ENCODE measurements around the gene MPZL1. TPM values are rescaled to one million over a fixed set of nuclear protein-coding genes. Genes with fewer than 3 reads are reported as not detected.

MPZL1 gene
- total RNA-seq, 1 experiment from 2014 or later: 52.9 TPM

- ChIA-PET POLR2A (no interaction called here), RAD21 (ENCODE audit: low non-redundant PET in 1 of 2, low total read pairs in 2 of 2, uncharacterized antibody in 2 of 2, unreplicated experiment in 2 of 2) (no interaction called here), CTCF (no interaction called here)
- Histone ChIP-seq H3K4me1 (ENCODE audit: control insufficient read depth in 1 of 2, insufficient read depth in 2 of 2, low read length in 2 of 2) (no peaks in the 10 kb centered on the region), H3K27me3 (ENCODE audit: insufficient read depth, low read length) (peaks cover 12% of the 10 kb centered on the region; the same call in 1 of the 2 replicates), H3K4me3 (replicated peaks in 1 of 2; ENCODE audit: low read depth in 1 of 2, low read length in 2 of 2) (no peak overlapping the region), H3K79me2 (ENCODE audit: insufficient read depth, low read length) (no peaks in the 10 kb centered on the region), H3K4me2 (ENCODE audit: low read length) (no peak overlapping the region), H4K20me1 (ENCODE audit: insufficient read depth) (no peaks in the 10 kb centered on the region), H3K36me3 (ENCODE audit: control insufficient read depth in 1 of 2, insufficient read depth in 2 of 2, low read length in 2 of 2) (no peaks in the 10 kb centered on the region), H3K9ac (ENCODE audit: low read length) (no peak overlapping the region), H3K9me3 (ENCODE audit: control insufficient read depth in 1 of 2, insufficient read depth in 1 of 2, low read depth in 1 of 2, low read length in 2 of 2) (no peaks in the 10 kb centered on the region), H3K9me2 (ENCODE audit: insufficient read depth) (no peaks in the 10 kb centered on the region), H3K27ac (ENCODE audit: low read depth, low read length) (no peak overlapping the region), H2AFZ (ENCODE audit: low read depth, low read length, poor library complexity, severe bottlenecking) (no peak overlapping the region)
- intact Hi-C loops (cut with micrococcal nuclease): no loop called here
- ATAC-seq (no peak), DNase-seq (ENCODE audit: low read depth, low spot score) (no peak)
- no TSS peak for BruUV-seq (replicated peaks)
- no peak for TF ChIP-seq POLR2AphosphoS5 (IDR thresholded peaks at IDR 0.05; ENCODE audit: low read depth, low read length)
- TF ChIP-seq REST (IDR thresholded peaks at IDR 0.05; ENCODE audit: low read depth): no peak
- TF ChIP-seq FOSL1 (IDR thresholded peaks at IDR 0.05; ENCODE audit: low read depth): no peak
- TF ChIP-seq EGR1 (IDR thresholded peaks at IDR 0.05; ENCODE audit: low read depth): no peak
- no peak for TF ChIP-seq POLR2A (IDR thresholded peaks at IDR 0.05; ENCODE audit: borderline replicate concordance, extremely low read depth, insufficient read depth, insufficient read length)
- no peak for TF ChIP-seq SIN3A (IDR thresholded peaks at IDR 0.05; ENCODE audit: low read depth)
- TF ChIP-seq MAX (IDR thresholded peaks at IDR 0.05): no peak
- no peak for TF ChIP-seq TCF7L2 (IDR thresholded peaks at IDR 0.05; ENCODE audit: borderline replicate concordance, extremely low read depth, insufficient read depth, insufficient read length)
- no peak for TF ChIP-seq CBX3 (IDR thresholded peaks at IDR 0.05; ENCODE audit: low read depth)
- no peak for TF ChIP-seq ZFX (IDR thresholded peaks at IDR 0.05)
- TF ChIP-seq ZBTB33 (IDR thresholded peaks at IDR 0.05; ENCODE audit: extremely low read depth, insufficient replicate concordance, low read length): no peak
- TF ChIP-seq SP1 (IDR thresholded peaks at IDR 0.05; ENCODE audit: low read depth): no peak
- no peak for TF ChIP-seq SRF (IDR thresholded peaks at IDR 0.05; ENCODE audit: low read depth)
- TF ChIP-seq JUND (IDR thresholded peaks at IDR 0.05): no peak
- no peak for TF ChIP-seq EZH2phosphoT487 (IDR thresholded peaks at IDR 0.05; ENCODE audit: borderline replicate concordance)
- no peak for TF ChIP-seq CEBPB (IDR thresholded peaks at IDR 0.05; ENCODE audit: low read depth)
- TF ChIP-seq ELF1 (IDR thresholded peaks at IDR 0.05; ENCODE audit: borderline replicate concordance, low read depth): no peak
- TF ChIP-seq CTCF (IDR thresholded peaks at IDR 0.05 in 2 of 3, conservative IDR thresholded peaks at IDR 0.05 in 1 of 3; ENCODE audit: borderline replicate concordance in 1 of 3, insufficient read depth in 1 of 3, low read depth in 2 of 3, low read length in 2 of 3): no peak
- no peak for TF ChIP-seq YY1 (IDR thresholded peaks at IDR 0.05; ENCODE audit: extremely low read depth, insufficient replicate concordance, low read depth, low read length)
- TF ChIP-seq ATF3 (IDR thresholded peaks at IDR 0.05): no peak
Observed at GRCh38 chr1:167701510-167701909, 20.3 kb upstream of the MPZL1 start.
